C1 segment of cervical spinal cord (tissue), 14 donors: Measurements from ENCODE around the gene COX6B2.

Experiments
- DNase-seq, 14 donors: peaks; one replicate each; lab custom pipeline; 2025; lab: John Stamatoyannopoulos, UW

The COX6B2 gene

DNA sequence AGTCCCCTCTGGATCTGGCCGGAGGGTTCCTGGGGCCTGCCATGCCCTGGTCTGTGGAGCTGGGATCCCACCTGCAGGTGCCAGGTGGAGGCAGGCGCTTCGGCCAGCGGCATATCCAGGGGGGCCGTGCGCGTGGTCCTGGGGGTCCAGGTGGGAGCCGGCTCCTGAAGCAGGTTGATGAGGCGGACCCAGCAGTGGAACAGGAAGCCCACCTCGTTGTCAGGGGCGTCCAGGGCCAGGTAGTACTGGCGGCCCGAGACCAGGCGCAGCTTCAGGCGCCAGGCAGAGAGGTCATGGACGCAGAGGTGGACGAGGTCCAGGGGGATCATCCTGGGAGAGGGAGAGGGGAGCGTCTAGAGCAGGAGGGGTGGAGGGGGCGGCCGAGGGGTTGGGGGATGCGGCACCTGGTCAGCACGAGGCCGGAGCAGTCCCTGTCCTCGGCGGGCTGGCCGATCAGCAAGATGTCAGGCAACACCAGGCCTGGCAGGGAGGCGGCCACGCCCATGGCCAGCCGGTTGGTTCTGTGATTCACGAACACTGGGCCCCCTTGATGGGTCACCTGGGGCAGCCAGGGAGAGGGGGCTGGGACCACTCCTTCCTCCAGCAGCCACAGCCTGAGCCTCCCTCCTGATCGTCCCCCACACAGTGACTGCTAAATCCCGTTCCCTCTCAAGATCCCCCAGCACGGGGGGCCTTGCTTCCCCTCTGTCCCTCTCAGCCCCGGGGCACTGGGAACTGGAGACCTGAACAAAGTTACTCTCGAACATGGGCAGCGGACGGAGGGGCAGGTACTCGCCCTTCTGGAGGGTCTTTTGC, 7.9 kb upstream of the COX6B2 start:
- no peak for DNase-seq

DNA sequence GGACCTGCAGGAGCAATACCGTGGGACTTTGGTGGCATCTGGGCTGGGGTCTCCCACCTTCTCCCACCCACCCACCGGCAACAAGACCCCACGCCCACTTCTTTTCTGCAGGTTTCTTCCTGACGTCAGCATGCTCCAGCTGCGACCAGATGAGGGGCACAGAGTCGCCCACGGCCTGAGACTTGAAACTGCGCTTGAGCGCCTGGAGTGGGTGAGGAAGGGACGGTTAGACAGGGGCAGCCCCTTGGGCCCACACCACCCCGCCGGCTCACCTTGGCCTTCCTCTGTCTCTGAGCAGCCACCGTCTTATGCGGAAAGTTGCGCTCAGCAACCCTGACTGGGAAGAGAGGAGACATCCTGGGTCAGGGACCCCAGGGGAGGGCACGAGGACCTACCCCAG, 6.4 kb upstream of the COX6B2 start:
- no peak for DNase-seq

DNA sequence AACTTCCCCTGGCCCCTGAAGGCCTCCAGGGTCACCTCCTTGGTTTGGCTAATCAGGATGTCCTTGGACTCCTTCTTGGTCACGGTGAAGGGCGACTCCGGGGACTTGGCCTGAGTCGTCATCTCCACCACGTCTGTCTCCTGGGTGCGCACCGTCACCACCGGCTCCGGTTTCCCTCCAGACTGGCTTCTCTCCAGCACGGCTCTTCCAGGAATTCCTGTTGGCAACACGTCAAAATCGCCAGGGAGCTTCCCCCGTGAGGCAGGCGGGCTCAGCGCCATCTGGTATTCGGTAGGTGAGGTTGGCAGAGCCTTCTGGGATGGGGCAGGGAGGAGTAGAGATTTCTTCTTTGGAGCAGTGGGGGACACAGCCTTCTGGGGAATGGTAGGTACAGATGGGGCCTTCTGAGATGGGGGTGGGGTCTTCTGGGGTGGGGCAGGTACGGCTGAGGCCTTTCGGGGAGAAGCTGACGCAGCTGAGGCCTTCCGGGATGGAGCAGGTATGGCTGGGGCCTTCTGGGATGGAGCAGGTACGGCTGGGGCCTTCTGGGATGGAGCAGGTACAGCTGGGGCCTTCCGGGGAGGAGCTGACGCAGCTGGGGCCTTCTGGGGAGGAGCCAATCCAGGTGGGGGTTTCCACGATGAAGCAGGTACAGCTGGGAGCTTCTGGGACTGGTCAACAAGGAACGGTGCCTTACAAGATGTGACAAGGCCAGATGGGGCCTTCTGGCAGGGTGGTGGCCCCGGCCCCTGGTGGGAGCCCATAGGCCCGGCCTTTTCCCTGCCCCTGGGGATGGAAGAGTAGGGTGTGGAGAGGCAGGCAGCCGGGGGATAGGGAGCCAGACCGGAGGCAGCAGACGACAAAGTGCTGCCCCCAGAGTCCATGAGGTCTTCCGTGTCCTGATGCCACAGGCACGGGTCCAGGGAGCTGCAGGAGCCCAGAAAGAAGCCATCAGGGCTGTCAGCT, 4.7 kb upstream of the COX6B2 start:
- DNase-seq = no peak

DNA sequence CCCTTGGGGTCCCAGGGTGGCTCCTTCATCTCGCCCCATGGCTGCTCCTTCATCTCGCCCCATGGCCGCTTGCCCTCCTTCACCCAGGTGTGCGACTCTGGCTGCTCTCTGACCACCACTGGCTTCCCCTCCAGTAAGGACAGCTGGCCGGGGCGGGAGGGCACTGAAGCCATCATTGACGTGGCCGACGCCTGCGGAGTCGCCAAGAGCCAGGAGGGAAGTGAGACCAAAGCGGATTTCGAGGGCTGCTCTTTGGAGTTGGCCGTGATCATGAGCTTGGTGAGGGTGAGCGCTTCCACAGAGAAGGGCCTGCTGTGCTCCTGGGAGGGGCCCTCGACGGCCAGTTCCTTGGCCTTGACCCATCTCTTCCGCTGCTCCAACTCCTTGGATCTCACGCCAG, 4.0 kb upstream of the COX6B2 start:
- no peak for DNase-seq

DNA sequence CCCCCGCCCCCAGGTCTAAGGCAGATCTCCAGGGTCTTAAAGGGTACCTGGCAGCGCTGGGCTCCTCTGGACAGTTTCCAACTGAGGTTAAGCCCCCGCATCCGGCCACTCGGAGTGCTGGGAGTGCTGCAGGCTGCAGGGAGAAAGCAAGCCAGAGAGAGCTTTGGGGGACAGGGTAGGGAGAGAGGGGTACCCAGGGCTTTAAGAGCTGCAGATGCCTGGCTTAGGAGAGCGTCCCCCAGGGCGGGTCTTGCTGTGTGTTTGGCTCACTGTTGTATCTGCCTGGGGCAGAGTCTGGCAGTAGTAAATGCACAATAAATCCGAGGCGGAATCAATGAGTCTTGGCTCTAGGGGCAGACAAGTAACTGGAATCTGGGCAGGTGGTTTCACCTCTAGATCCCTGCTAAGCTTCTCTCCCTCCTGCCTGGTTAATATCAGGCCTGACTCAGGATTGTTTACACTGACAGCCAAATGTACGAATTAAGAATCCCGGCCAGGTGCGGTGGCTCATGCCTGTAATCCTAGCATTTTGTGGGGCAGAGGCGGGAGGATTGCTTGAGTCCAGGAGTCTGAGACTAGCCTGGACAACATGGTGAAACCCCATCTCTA, 798 bp upstream of the COX6B2 start:
- DNase-seq = no peak

DNA sequence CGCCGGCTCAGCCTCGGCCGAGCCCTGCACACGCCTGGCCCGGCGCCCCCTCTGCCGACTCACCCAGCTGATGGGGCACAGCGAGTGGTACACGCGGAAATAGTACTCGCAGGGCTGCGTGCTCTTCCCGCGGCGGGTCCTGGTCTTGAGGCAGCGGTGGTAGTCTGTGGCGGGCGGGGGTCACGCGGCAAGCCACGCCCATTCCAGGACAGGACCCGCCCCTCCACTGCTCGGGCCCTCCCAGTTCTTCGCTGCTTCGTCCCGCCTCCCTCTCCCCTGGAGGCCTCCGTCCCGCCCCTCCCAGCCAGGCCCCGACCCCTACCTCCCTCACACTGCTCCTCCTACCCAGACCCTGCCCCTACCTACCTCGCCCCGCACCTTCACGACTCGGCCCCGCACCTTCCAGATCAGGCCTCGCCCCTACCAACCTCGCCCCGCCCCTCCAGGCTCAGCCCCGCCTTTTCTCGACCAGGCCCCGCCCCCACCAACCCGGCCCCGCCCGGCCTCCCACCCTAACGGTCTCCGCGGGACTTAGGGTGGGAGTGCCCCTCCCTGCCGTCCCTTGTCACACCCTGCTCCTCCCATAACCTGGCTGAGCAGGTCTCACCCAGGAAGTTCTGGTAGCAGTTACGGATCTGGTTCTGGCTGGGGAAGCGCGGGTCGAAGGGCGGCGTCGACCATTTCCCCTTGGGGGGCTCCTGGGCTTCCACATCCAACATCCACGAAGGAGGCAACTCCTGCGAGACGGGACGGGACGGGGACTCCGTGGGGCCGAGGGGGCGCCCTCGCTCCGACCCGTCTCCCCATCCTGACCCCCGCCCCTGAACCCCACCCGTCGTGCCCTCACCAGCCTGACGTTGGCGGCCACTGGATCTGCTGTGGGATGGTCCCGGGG, 469 bp downstream of the COX6B2 start:
- peak in 1 of 14 donors; percentile 4 for DNase-seq

DNA sequence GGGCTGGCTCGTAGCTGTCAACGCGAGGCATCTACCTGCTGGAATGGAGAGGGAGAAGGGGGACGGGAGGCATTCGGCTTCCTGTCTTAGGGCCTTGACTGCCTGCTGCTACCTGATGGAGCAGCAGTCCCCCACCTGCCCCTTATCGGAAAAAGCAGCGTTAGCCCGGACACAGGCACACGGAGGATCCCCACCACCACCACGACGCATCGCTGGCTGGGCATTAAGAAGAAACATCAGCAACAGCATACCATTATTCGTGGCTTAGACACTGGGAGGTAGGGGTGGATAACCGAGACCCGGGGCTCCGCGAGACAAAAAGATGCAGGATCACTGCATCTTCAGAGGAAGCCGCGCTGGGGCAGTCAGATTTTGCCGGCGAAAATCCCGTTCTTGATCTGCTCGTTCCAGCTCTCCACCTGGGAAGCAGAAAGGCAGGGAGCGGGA, 1.1 kb downstream of the COX6B2 start:
- no peak for DNase-seq

DNA sequence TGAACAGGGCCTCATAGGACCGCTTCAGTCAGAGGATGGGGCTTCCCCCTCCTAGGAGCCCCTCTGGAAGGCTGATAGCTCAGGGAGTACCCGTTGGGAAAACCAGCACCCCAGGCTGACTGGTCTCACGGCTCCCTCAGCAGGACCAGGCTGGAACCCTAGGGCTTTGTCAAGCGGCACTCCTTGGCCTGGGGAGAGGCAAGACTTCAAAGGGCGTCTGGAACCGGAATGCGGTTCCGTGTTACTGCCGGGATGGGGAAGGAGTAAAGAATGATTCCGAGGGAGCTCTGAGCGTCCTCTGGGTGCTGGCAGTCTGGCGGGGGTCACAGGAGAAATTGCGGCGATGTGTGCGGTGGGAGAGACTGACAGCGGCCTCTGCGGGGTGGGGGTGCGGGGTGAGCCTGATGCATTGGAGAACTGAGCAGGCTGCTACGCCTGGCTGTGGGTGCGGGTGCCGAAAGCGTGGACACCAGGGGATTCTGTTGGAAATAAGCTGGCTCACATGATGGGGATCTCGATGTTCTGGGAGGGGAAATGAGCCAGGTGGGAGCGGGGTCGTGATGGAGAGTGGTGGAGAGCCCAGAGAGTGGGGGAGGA, 1.9 kb downstream of the COX6B2 start:
- no peak for DNase-seq

DNA sequence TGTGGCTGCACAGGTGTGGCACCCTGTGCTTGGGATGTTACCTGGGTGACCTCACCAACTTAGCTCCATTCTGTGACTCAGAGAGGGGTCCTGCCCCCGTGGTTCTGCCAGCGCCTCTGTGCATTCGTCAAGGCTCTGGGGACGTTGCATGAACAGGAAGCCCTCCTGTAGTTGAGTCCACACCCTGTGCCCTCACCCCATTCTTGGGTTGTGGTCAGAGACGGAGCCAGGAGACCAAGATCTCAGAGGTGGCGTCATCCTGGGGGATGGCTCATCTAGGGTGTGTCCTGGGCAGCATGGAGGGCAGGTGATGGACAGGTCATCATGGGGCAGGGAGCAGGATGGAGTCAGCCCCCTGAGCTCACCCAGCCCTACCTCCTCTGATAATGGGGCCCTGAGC, 2.5 kb downstream of the COX6B2 start:
- DNase-seq = no peak

DNA sequence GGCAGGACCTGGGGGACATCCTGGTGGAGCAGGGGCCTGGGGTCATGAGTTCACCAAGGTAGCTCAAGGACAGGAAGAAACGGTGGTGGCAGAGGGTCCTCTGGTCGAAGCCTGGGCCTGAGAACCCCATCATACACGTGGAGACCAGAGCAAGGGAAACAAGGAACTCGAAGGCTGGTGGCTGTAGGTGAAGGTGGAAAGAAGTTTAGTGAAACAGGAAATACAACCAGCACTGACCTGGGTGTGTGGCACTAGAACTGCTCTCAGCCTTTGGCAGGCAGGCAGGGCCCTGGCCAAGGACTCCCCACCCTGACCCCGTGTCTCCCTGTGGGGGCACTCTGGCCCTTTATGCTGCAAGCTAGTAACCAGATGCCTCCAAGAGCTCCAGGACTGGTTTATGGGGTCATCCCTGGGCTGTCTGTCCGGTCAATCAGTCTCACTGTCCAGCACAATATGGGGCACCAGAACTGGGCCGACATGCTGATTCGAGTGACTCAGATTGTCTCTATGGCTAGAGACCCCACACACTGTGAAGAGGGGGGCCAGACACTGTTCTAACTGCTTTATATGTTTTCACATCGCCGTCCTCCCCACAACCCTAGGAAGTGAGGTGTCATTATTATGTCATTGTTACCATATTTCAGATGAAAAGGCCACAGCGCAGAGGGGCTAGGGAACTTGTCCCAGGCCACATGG, 3.8 kb downstream of the COX6B2 start:
- no peak for DNase-seq

DNA sequence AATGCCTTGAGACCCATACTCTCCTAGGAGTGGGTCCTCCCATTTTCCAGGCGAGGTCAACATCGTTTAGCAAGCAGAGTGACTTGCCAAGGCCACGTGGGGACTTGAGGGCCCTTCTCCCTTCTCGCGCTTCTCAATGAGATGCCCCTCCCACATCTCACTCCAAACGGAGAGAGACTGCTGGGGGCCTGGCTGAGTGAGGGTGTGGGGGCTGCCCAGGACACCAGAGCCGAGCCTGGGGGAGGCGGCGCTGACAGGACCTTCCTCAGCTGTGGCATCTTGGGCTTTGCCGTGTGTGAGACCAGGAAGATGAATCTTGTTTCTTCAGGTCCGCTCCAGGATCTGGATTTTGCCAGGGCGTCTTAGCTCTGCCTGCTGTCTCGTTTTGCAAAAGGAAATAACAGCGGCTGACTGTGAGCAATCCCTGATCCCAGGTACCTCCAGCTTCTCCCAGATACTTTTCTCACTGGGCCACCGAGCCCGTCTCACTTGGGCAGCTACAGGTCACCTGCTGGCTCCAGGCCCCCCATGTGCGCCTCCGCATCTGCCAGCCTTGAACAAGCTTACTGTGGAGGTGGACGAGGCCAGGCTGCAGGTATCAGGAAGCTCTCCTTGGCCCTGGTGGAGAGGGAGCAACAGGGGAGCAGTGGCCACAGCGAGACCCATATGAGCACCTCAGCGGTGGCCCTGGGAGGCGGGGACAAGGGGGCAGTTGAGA, 6.0 kb downstream of the COX6B2 start:
- no peak for DNase-seq

DNA sequence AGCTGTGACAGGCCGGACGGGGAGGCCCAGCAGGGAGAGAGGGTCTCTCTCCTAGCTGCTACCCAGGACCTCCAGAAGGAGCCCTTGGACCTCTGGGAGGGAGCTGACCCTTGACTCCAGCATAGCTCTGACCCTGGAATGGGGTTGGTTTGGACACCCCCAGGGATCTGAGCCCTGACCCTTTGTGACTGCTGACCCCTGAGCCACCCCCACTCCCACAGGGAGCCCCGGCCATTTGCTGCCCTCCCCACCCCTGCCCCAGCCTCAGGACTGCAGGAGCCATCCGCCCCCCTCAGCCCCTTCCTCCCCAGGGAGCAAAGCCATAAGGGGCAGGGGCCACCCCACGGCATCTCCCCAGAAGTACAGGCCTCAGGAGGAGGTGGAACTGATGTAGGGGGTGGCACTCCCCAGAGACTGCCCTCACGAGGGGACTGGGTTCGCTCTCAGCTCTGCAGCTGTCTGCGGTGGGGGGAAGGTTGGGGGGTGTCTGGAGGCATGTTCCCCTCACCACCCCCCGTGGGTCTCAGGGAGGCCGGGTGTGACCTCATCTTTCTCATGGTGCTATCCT, 7.0 kb downstream of the COX6B2 start:
- no peak for DNase-seq

DNA sequence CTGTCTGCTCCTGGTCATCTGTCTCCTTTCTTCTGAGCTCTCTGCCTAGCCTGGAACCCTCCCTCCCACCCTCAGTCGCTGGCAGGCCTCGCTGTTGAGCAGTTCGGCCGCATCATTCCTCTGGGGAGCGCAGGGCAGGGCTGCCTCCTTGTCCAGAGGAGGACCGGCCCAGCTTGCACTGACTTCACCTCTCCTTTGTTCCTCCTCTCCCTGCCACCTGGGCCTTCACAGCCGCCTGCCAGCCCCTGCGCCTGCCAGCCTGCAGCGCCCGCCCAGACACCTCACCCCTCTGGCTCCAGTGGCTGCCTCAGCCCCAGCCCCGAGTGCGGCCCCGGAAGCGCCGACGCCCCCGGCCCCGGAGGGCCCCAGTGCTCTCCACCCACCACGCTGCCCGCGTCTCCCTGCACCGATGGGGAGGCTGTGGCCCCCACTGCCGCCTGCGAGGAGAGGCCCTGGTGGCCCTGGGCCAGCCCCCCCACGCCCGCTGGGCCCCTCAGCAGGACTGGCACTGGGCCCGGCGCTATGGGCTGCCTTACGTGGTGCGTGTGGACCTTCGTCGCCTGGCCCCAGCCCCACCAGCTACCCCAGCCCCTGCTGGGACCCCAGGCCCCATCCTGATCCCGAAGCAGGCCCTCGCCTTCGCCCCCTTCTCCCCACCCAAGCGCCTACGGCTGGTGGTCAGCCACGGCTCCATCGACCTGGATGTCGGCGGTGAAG, 7.6 kb downstream of the COX6B2 start:
- DNase-seq = no peak

DNA sequence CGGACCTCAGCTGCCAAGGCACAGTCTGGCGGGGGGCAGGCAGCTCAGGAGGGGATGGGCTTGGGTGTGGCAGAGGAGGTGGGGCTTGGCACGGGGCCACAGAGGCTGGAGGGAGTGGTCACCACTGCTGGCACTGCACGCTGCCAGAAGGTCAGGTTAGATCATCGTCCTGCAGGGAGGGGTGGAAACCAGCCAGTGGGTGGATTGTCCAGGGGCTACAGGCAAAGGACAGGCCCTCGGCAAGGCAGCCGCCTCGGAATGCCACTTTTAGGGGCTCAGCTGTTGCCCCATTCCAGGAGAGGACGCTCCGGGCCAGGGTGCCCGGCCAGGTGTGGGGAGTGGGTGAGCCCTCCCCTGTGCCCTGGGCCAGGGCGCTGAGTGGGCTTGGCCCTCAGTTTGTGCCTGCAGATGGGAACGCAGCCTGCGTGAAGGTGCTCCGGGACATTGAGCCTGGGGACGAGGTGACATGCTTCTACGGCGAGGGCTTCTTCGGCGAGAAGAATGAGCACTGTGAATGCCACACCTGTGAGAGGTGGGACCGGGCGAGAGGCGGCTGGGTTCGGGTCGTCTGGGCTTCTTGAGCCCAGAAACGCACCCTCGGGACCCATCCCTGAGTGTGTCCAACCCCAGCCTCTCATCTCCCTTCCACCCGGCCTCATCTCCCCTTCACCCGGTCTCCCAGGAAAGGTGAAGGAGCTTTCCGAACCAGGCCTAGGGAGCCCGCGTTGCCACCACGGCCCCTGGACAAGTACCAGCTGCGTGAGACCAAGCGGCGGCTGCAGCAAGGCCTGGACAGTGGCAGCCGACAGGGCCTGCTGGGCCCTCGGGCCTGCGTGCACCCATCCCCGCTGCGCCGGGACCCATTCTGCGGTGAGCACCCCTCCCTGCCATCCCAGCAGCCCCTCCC, 8.4 kb downstream of the COX6B2 start:
- DNase-seq = no peak

DNA sequence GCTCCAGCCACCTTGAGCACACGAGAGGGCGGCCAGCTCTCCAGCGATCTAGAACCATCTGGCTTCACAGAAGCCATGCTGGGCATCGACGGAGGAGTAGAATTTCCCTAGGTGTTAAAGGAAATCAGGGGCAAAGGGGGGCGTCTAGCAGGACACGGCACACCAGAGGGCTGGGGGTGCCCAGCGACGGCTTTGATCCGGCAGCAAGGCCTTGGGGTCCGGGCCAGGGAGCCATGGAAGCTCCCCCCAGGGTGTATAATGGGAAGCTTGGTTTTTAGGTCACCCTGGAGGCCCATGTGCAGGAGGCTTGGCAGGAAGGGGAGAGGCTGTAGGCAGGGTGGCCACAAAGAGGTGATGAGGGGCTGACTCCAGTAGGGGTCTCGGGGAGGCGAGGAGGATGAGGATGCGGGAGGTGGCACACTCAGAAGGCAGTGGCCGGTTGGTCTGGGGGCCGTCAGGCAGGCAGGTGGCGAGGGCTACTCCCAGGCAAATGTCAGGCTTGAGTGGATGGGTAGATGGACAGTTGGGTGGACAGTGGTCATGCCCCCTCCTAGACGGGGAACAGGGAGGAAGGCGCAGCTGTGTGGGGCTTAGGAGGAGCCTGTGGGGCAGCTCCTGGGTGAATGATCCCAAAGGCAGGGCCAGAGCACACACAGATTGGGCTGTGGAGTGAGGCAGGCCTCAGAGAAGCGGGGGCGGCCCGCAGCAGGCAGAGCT, 9.3 kb downstream of the COX6B2 start:
- no peak for DNase-seq

DNA sequence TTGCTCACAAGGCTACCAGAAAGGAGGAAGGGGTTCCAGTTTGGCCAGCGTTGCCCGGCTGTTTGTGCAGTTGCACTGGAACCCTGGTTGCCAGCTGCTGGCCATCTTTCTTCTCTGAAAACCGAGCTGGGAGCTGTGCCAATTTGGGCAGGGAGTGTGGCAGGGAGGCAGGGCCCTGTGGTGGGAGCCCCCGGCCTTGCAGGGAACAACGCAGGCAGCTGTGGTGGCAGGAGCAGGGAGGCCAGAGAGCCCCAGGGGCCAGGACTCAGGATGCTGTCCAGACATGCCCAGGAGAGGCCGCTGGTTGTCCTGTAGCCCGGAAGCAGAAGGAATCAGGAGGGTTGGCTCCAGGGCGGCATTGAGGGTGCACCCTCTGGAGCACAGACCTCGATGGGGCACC, 10.1 kb downstream of the COX6B2 start:
- DNase-seq = peak in 9 of 14 donors; percentile 5 to 55 (median 22)
